Progenitor cell of endocrine pancreas (in vitro differentiated cells): Measurements from ENCODE around the gene ZNF70. TPM values are rescaled to one million over a fixed set of nuclear protein-coding genes. Genes with fewer than 3 reads are reported as not detected.

Source experiments
- DNase-seq: peaks from one replicate; pipeline ENCODE4 v3.0.0; 2021; ENCODE audit warnings: low spot score; ENCODE audit not compliant: unreplicated experiment
- H3K27ac Mint-ChIP-seq: 2 replicates; pipeline ENCODE4 v1.8.0; 2021; ENCODE audit warnings: mild to moderate bottlenecking, moderate library complexity, mixed read lengths
- H3K27me3 Mint-ChIP-seq: 2 replicates; pipeline ENCODE4 v1.8.0; 2021; ENCODE audit warnings: mixed read lengths
- H3K36me3 Mint-ChIP-seq: 2 replicates; pipeline ENCODE4 v1.8.0; 2022; ENCODE audit warnings: mixed read lengths; ENCODE audit not compliant: insufficient read depth
- H3K4me1 Mint-ChIP-seq: 2 replicates; pipeline ENCODE4 v1.8.0; 2021; ENCODE audit warnings: low read depth, mixed read lengths
- H3K4me3 Mint-ChIP-seq: 2 replicates; pipeline ENCODE4 v1.8.0; 2021; ENCODE audit warnings: low read depth, mild to moderate bottlenecking, moderate library complexity, mixed read lengths
- H3K9me3 Mint-ChIP-seq: 2 replicates; pipeline ENCODE4 v1.8.0; 2021; ENCODE audit warnings: low read depth, mixed read lengths
- total RNA-seq: library from RNA; stranded (reverse); gene quantifications from 2 replicates; pipeline ENCODE4 v1.2.1, GENCODE V29; 2021
- TF ChIP-seq, protein P1 (sequence below): fragments of 200-600 bp; sonication (generic); IDR thresholded peaks from one replicate; pipeline ENCODE4 v1.5.0; 2021; ENCODE audit warnings: antibody characterized with exemption, mild to moderate bottlenecking; ENCODE audit not compliant: unreplicated experiment

The ZNF70 gene
- total RNA-seq, 1 donor from 2014 or later, result 9.8 TPM

DNA sequence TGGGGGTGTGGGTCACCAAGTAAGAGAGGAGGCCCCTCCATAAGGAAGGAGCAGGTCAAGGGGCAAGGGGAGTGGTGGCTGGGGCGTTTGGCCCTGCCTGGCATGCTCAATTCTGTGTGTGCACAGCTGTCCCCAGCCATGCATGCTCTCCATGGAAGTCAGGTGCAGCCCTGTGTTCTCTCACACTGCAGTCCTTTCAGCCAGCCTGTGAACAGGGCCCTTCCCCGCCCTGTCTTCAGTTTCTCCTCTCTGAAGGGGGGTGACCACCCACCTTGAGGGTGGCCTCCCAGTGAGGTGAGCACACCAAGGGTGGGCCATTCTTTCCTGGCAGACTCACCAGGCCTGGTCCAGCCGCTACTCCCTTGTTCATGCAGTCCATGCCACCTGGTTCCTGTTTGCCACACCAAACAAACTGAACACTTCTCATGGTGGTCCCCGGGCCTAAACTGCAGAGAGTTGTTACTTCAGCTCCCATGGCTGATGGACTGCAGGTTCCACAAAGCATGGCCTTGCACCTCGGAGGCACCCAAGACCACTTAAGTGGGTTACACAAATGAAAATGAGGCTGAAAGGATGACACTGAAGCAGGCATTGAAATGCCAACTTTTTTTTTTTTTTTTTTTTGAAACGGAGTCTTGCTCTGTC lies 18.5 kb upstream of the ZNF70 start:
- Mint-ChIP-seq H3K27ac (no peak overlapping the region), H3K36me3 (no peaks in the 10 kb centered on the region), H3K4me3 (no peak overlapping the region), H3K4me1 (peaks cover 16% of the 10 kb centered on the region), H3K27me3 (no peaks in the 10 kb centered on the region), H3K9me3 (no peaks in the 10 kb centered on the region)
- no peak for DNase-seq
- TF ChIP-seq, protein P1, sequence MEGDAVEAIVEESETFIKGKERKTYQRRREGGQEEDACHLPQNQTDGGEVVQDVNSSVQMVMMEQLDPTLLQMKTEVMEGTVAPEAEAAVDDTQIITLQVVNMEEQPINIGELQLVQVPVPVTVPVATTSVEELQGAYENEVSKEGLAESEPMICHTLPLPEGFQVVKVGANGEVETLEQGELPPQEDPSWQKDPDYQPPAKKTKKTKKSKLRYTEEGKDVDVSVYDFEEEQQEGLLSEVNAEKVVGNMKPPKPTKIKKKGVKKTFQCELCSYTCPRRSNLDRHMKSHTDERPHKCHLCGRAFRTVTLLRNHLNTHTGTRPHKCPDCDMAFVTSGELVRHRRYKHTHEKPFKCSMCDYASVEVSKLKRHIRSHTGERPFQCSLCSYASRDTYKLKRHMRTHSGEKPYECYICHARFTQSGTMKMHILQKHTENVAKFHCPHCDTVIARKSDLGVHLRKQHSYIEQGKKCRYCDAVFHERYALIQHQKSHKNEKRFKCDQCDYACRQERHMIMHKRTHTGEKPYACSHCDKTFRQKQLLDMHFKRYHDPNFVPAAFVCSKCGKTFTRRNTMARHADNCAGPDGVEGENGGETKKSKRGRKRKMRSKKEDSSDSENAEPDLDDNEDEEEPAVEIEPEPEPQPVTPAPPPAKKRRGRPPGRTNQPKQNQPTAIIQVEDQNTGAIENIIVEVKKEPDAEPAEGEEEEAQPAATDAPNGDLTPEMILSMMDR, result no peak

- Mint-ChIP-seq H3K4me3 (peak within 1 kb of the TSS; percentile 82), H3K9me3 (no peaks in the 10 kb centered on the region), H3K36me3 (no peaks in the 10 kb centered on the region), H3K27ac (peak within 1 kb of the TSS; percentile 89), H3K27me3 (no peaks in the 10 kb centered on the region), H3K4me1 (peaks cover 6% of the 10 kb centered on the region)
- peak; percentile 80 for DNase-seq
- TF ChIP-seq, protein P1, result peak; percentile 81
These were observed 17.0 kb upstream of the ZNF70 start, which contains the start of gene CHCHD10 for GRCh38 chr22:23767673-23768548. CHCHD10 (minus strand) TSS chr22:23767972; CDS start chr22:23767874, 98 bp downstream.

- TF ChIP-seq, protein P1, result no peak
- H3K4me3 Mint-ChIP-seq, result peak overlapping the region; percentile 82
- H3K36me3 Mint-ChIP-seq, result no peaks in the 10 kb centered on the region
- no peaks in the 10 kb centered on the region for H3K27me3 Mint-ChIP-seq
- DNase-seq, result no peak
- peaks cover 6% of the 10 kb centered on the region for H3K4me1 Mint-ChIP-seq
- H3K9me3 Mint-ChIP-seq, result no peaks in the 10 kb centered on the region
- no peak overlapping the region for H3K27ac Mint-ChIP-seq
These were observed 16.4 kb upstream of the ZNF70 start for GRCh38 chr22:23767303-23767672.

DNA sequence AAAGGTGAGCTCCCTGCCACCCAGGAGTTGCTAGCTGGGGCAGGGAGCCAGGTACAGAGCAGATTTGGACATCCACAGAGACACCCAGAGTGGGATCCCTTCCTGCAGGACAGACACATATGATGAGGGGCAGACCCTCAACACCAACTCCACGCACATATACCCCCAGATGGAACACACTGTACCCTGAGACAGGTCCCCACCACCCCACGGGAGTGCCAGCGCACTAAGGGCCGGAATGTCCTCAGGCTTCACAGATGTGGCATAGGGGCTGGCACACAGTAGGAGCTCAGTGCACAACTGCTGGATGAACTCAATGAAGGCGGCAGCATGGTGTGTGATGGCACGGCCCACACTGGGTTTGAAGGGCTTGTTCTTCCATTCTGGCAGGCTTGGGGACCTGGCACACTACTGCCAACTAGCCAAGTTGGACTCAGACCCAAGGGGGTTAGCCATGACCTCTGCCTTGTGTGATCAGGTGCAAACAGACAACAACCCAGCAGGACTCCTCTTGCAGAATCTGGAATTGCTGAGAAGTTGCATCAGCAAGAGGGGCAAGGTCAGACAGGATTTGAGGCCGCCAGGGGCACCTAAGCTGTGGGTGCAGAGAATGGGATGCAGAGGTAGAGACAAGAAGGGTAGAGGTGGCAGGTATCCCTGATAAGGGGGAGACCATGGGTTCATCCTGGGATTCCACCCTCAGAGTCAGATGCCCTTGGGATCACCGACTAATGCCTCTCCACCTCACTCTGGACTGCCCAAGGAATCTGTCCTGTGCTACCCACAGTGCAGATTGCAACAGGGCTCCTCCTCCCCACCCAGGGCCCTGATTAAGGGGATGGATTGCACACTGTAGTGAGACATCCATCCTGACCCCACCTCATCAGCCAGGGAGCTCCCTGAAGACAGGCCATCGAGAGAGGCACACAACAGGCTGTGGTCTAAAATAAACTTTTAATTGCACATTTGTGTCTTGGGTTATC lies 14.3 kb upstream of the ZNF70 start:
- H3K9me3 Mint-ChIP-seq, result no peaks in the 10 kb centered on the region
- peaks cover 4% of the 10 kb centered on the region for H3K4me1 Mint-ChIP-seq
- H3K27me3 Mint-ChIP-seq, result peaks cover 3% of the 10 kb centered on the region
- TF ChIP-seq, protein P1, result no peak
- H3K36me3 Mint-ChIP-seq, result no peaks in the 10 kb centered on the region
- no peak for DNase-seq
- H3K4me3 Mint-ChIP-seq, result no peak overlapping the region
- no peak overlapping the region for H3K27ac Mint-ChIP-seq
